Measurements from ENCODE around the gene EML1.
A peak's percentile ranks its signal among the peaks of the same experiment; 100 is the strongest.

Gene EML1

DNA sequence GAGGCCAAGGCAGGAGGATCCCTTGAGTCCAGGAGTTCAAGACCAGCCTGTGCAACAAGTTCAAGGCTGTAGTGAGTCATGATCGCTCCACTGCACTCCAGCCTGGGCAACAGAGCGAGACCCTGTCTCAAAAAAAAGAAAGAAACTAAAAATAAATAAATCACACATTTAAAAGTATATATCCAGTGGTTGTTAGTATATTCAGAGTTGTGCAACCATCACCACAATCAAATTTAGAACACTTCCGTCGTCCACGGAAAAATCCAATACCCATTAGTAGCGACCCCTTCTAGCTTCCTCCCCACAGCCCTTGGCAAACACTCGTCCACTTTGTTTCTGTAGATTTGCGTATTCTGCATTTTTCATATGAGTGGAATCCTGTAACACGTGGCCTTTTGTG, 44.7 kb upstream of the EML1 start:
- H3K27ac ChIP-seq = no peak overlapping the region
- TF ChIP-seq, protein P1, sequence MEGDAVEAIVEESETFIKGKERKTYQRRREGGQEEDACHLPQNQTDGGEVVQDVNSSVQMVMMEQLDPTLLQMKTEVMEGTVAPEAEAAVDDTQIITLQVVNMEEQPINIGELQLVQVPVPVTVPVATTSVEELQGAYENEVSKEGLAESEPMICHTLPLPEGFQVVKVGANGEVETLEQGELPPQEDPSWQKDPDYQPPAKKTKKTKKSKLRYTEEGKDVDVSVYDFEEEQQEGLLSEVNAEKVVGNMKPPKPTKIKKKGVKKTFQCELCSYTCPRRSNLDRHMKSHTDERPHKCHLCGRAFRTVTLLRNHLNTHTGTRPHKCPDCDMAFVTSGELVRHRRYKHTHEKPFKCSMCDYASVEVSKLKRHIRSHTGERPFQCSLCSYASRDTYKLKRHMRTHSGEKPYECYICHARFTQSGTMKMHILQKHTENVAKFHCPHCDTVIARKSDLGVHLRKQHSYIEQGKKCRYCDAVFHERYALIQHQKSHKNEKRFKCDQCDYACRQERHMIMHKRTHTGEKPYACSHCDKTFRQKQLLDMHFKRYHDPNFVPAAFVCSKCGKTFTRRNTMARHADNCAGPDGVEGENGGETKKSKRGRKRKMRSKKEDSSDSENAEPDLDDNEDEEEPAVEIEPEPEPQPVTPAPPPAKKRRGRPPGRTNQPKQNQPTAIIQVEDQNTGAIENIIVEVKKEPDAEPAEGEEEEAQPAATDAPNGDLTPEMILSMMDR (IDR thresholded peaks at IDR 0.05) = no peak
- TF ChIP-seq ZFX (IDR thresholded peaks at IDR 0.05; ENCODE audit: borderline replicate concordance) = no peak

DNA sequence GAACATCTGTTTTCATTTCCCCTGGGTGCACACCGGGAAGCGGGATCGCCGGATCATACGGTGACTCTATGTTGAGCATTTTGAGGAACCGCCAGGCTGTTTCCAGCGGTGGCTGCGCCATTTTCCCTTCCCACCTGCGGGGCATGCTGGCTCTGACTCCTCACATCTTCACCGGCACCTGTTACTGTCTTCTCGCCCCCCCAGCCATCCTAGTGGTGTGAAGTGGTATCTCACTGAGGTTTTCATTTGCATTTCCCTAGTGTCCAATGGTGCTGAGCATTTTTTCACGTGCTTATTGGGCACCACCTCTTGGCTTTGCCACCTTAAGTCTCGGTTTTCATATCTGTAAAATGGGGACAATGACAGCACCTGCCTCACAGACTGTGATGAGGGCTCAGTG, 44.1 kb upstream of the EML1 start:
- no peak for TF ChIP-seq ZFX (IDR thresholded peaks at IDR 0.05; ENCODE audit: borderline replicate concordance)
- TF ChIP-seq, protein P1 (IDR thresholded peaks at IDR 0.05) = peak; percentile 35
- H3K27ac ChIP-seq = no peak overlapping the region

DNA sequence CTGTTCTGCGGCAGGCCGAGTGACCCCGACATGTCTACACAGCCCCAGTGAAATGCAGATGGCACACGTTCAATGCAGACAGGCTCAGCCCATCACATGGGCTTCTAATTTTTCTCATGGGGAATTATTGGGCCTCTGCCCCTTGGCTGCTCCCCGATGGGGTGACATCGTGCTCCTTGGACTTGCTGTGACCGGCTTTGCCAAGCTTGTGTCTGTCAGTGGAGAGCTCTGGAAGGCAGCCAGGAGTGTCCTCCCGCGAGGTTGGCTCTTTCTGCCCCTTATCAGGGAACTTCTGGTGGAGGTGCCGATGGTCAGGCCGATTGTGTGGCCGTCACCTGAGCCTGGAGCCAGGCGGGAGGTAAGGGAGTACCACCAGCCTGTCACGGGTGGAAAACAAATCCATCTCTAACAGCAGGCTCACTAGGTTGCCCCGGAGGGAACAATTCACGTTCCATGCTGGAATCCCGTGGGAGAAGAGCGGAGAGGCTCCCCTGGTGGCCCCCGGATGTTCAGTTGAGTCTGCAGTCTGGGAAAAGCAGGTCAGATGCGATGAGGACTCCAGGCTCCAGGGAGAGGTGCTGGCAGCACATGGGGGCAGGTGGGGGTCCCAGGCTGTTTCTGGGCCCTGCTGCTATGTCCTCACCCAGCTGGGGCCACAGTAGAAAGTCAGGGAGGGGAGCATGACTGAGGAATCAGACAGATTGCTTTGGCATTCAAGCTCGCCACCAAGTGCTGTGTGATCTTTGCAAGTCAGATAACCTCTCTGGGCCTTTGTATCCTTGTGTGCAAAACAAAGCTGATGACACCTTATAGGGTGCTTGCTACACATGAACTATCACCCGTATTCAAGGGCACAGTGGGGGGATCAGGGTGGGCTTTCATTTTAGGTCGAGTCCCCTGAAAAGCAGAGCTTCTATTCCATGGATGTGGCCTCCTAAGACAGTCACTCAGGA, 43.2 kb upstream of the EML1 start:
- no peak overlapping the region for H3K27ac ChIP-seq
- TF ChIP-seq, protein P1 (IDR thresholded peaks at IDR 0.05) = no peak
- TF ChIP-seq ZFX (IDR thresholded peaks at IDR 0.05; ENCODE audit: borderline replicate concordance) = no peak

DNA sequence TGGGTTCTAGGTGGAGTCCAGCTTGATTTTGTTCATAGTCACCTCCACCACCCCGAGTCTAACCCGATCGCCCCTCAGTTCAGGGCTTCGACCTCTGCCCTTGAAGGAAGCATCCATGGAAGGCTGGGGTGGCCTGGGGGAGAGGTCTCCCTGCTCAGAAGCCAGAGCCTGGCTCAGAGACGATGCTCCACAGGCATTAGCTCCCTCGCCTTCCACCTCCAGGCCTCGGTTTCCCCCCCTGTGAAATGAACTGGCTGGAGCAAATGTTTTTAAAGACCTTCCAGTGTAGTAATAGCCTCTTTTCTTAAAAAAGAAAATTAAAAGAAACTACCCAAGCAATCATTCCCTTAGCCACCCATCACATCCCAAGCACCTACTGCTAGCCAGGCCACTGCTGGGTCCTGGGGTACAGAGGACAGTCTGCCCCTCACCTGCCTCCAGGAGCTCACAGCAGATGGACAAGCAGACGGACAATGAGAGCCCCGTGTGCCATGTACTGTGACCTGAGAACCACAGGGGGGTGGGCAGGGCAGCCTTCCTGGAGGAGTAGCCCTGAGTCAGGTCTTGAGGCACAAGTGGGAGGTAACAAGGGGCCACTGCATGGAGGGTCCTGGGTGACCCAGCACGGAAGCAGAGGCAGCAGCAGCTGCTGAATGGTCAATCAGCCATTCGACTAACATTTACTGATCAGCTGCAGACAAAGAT, 42.3 kb upstream of the EML1 start:
- H3K27ac ChIP-seq = no peak overlapping the region
- TF ChIP-seq, protein P1 (IDR thresholded peaks at IDR 0.05) = no peak
- no peak for TF ChIP-seq ZFX (IDR thresholded peaks at IDR 0.05; ENCODE audit: borderline replicate concordance)

DNA sequence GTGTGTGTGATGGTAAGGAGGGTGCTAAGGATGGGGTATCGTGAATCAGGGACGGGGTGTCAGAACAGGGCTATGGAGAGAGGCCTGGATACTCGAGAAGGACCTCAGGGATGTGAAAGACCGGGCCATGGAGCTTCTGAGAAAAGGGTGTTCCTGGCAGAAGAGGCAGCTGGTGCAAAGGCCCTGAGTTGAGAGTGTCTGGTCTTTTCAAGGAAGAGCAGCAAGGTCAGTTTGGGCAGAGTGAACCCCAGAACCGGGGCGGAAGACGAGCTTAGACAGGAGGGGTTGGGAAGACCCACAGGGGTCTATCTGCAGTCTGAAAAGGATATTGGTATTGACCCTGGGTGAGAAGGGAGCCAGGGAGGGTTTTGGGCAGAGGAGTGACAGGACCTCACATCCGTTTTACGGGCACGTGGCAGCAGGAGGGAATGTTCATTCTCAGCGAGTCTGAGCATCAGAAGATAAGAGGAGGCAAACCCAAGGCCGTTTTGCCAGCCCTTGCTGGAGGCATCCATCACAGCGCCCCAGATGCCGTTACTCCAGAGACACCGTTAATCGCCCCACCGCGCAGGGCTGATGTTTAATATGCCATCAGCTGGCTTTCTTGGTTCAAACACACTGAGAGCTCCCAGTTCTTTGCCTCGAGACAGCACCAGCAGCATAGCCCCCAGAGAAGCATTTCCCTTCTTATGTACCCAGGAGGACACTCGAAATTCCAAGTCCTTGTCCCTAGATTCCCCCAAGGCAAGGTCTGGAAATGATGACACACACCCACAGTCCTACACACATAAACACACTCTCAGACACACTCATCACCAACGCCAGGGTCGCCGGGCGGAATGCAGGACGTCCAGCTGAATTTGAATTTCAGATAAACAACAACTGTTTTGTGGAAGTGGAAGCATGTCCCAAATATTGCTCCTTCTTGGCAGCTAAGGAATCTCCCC, 41.4 kb upstream of the EML1 start:
- no peak overlapping the region for H3K27ac ChIP-seq
- TF ChIP-seq ZFX (IDR thresholded peaks at IDR 0.05; ENCODE audit: borderline replicate concordance) = no peak
- TF ChIP-seq, protein P1 (IDR thresholded peaks at IDR 0.05) = no peak

DNA sequence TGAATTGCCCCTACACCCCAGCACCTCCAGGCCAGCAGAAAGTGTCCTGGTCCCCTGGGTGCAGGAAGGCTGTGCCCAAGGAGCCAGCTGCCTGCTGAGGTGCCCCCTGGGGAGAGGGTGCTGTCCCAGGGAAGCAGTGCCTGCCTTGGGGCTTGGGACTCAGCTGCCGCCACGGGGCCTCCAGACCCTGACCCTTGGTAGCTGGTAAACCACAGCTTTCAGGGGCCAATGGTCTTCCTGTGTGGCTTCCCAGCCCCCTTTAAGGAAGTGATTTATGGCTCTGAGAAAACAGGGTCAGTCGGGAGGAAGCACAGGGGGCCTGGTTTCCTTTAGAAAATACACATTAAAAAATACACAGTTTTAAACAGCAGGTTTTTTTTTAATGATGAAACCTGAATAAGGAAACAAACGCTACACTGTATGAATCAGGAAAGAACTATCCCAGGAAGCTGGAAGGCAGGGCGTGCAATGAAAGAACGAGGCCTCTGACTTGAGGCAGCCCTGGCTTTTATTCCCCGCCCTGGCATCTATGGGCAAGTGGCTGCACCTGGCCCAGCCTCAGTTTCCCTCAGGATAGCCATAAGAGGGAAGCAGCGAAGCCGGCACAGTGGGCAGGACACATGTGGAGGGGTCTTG, 40.6 kb upstream of the EML1 start:
- TF ChIP-seq ZFX (IDR thresholded peaks at IDR 0.05; ENCODE audit: borderline replicate concordance) = no peak
- TF ChIP-seq, protein P1 (IDR thresholded peaks at IDR 0.05) = no peak
- no peak overlapping the region for H3K27ac ChIP-seq

Measured in 22Rv1 (cell line).